ENCODE measurements around the gene ABI3BP.

GRCh38 chr3:100709842-100710260, 283.4 kb downstream of the ABI3BP start:
- TF ChIP-seq, protein P1, sequence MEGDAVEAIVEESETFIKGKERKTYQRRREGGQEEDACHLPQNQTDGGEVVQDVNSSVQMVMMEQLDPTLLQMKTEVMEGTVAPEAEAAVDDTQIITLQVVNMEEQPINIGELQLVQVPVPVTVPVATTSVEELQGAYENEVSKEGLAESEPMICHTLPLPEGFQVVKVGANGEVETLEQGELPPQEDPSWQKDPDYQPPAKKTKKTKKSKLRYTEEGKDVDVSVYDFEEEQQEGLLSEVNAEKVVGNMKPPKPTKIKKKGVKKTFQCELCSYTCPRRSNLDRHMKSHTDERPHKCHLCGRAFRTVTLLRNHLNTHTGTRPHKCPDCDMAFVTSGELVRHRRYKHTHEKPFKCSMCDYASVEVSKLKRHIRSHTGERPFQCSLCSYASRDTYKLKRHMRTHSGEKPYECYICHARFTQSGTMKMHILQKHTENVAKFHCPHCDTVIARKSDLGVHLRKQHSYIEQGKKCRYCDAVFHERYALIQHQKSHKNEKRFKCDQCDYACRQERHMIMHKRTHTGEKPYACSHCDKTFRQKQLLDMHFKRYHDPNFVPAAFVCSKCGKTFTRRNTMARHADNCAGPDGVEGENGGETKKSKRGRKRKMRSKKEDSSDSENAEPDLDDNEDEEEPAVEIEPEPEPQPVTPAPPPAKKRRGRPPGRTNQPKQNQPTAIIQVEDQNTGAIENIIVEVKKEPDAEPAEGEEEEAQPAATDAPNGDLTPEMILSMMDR (IDR thresholded peaks at IDR 0.05; ENCODE audit: low read length) = no peak
- no peak for TF ChIP-seq EZH2 (optimal IDR thresholded peaks at IDR 0.05; ENCODE audit: low read depth, low read length)

Measured in MM.1S (cell line).